HCT116 (cell line): ENCODE results near the gene ACOT11. TPM values are rescaled to one million over a fixed set of nuclear protein-coding genes. Genes with fewer than 3 reads are reported as not detected.
A peak's percentile ranks its signal among the peaks of the same experiment; 100 is the strongest.

Experiments
- ATAC-seq: fragments of 200-7000 bp; cut with Tn5 transposase; 2 replicates; pipeline ENCODE4 v1.9.1; 2020; ENCODE audit warnings: mild to moderate bottlenecking, moderate library complexity
- BruUV-seq: library from RNA; stranded (reverse); fragments of 400-500 nt; replicated peaks from 2 replicates; lab custom pipeline; 2021; lab: Mats Ljungman, UMichigan
- CTCF ChIA-PET: fragments of 300-600 bp; sonication (Branson Sonifier 250); formaldehyde crosslinking; loops from one replicate; lab custom pipeline; 2021; ENCODE audit warnings: antibody characterized with exemption; lab: Charles Lee
- POLR2A ChIA-PET: fragments of 300-600, 350-600 bp; sonication (Branson Sonifier 250); formaldehyde crosslinking; loops from one replicate; lab custom pipeline; 2021; ENCODE audit warnings: antibody characterized with exemption; lab: Charles Lee
- RAD21 ChIA-PET, 2 experiments: fragments of 300-600 bp; sonication (Branson Sonifier 250); formaldehyde crosslinking; loops; one replicate each; lab custom pipeline; 2023; ENCODE audit warnings: low total read pairs in 2 of 2; ENCODE audit not compliant: uncharacterized antibody in 2 of 2, unreplicated experiment in 2 of 2, low non-redundant PET in 1 of 2; lab: Charles Lee
- DNase-seq: peaks from one replicate; pipeline ENCODE4 v3.0.0-alpha.2; 2010; ENCODE audit warnings: low read depth, low spot score
- H2AFZ ChIP-seq: fragments of 200-600 bp; shearing (Covaris generic), sonication (generic); 2 replicates; pipeline ENCODE4 v1.6.1; 2017; ENCODE audit warnings: low read depth, mixed run types, mixed read lengths, antibody characterized with exemption, low read length; ENCODE audit not compliant: poor library complexity, severe bottlenecking
- H3K27ac ChIP-seq: 2 replicates; pipeline ENCODE4 v1.5.1; 2012; ENCODE audit warnings: low read depth, low read length
- H3K27me3 ChIP-seq: fragments of 200-600 bp; sonication (generic); 2 replicates; pipeline ENCODE4 v1.6.1; 2016; ENCODE audit warnings: mixed run types, low read length, mixed read lengths; ENCODE audit not compliant: insufficient read depth
- H3K36me3 ChIP-seq, 2 experiments: fragments of 200-500 bp in 1 of 2; fragments of 200-600 bp in 1 of 2; sonication (Bioruptor generic) in 1 of 2; sonication (generic) in 1 of 2; 2 replicates each; pipeline versions ENCODE4 v1.5.1 to v1.6.1; 2014 to 2016; ENCODE audit warnings: low read length in 2 of 2, inconsistent platforms in 1 of 2, mixed read lengths in 1 of 2, mixed run types in 1 of 2; ENCODE audit not compliant: insufficient read depth in 2 of 2, control insufficient read depth in 1 of 2
- H3K4me1 ChIP-seq, 2 experiments: fragments of 200-600 bp in 1 of 2; sonication (generic) in 1 of 2; 2 replicates each; pipeline versions ENCODE4 v1.5.1 to v1.6.1; 2012 to 2017; ENCODE audit warnings: low read length in 2 of 2, inconsistent platforms in 1 of 2, mild to moderate bottlenecking in 1 of 2, mixed read lengths in 1 of 2, mixed run types in 1 of 2, moderate library complexity in 1 of 2; ENCODE audit not compliant: insufficient read depth in 2 of 2, control insufficient read depth in 1 of 2
- H3K4me2 ChIP-seq: fragments of 200-600 bp; sonication (generic); 2 replicates; pipeline ENCODE4 v1.6.1; 2017; ENCODE audit warnings: mixed run types, low read length, mixed read lengths
- H3K4me3 ChIP-seq, 2 experiments: fragments of 200-600 bp in 1 of 2; sonication (generic) in 1 of 2; replicated peaks in 1 of 2; 2 replicates each; pipeline ENCODE4 v1.5.1; 2011 to 2016; ENCODE audit warnings: low read length in 2 of 2, control low read depth in 1 of 2, low read depth in 1 of 2, mild to moderate bottlenecking in 1 of 2, mixed read lengths in 1 of 2, mixed run types in 1 of 2
- H3K79me2 ChIP-seq: fragments of 200-600 bp; sonication (generic); 2 replicates; pipeline ENCODE4 v1.6.1; 2017; ENCODE audit warnings: mild to moderate bottlenecking, mixed run types, low read length, moderate library complexity, mixed read lengths; ENCODE audit not compliant: insufficient read depth
- H3K9ac ChIP-seq: fragments of 200-600 bp; sonication (generic); 2 replicates; pipeline ENCODE4 v1.6.1; 2016; ENCODE audit warnings: low read length, mixed read lengths
- H3K9me2 ChIP-seq: fragments of 200-600 bp; sonication (generic), shearing (Covaris generic); 2 replicates; pipeline ENCODE4 v1.6.1; 2017; ENCODE audit warnings: mixed run types, mild to moderate bottlenecking, moderate library complexity; ENCODE audit not compliant: insufficient read depth
- H3K9me3 ChIP-seq, 2 experiments: fragments of 200-500 bp in 1 of 2; fragments of 200-600 bp in 1 of 2; sonication (Bioruptor generic) in 1 of 2; sonication (generic) in 1 of 2; 2 replicates each; pipeline ENCODE4 v1.6.1; 2014 to 2017; ENCODE audit warnings: low read length in 2 of 2, mixed read lengths in 2 of 2, inconsistent platforms in 1 of 2, low read depth in 1 of 2, mild to moderate bottlenecking in 1 of 2, mixed run types in 1 of 2, moderate library complexity in 1 of 2; ENCODE audit not compliant: control insufficient read depth in 1 of 2, insufficient read depth in 1 of 2
- H4K20me1 ChIP-seq: fragments of 200-600 bp; sonication (generic), shearing (Covaris generic); 2 replicates; pipeline ENCODE4 v1.6.1; 2017; ENCODE audit warnings: mixed run types, mild to moderate bottlenecking, moderate library complexity; ENCODE audit not compliant: insufficient read depth
- CBX3 ChIP-seq: IDR thresholded peaks from 2 replicates; pipeline ENCODE4 v1.6.1; 2012; ENCODE audit warnings: low read depth
- CEBPB ChIP-seq: IDR thresholded peaks from 2 replicates; pipeline ENCODE4 v1.6.1; 2012; ENCODE audit warnings: low read depth
- CTCF ChIP-seq, 3 experiments: fragments of 200-600 bp in 1 of 3; sonication (generic) in 1 of 3; IDR thresholded peaks in 2 of 3; conservative IDR thresholded peaks in 1 of 3; 2 replicates each; pipeline ENCODE4 v1.5.1; 2012 to 2017; ENCODE audit warnings: low read depth in 2 of 3, low read length in 2 of 3, antibody characterized with exemption in 1 of 3, borderline replicate concordance in 1 of 3, control low read depth in 1 of 3, mild to moderate bottlenecking in 1 of 3, mixed read lengths in 1 of 3, mixed run types in 1 of 3, moderate library complexity in 1 of 3; ENCODE audit not compliant: insufficient read depth in 1 of 3
- EGR1 ChIP-seq: IDR thresholded peaks from 2 replicates; pipeline ENCODE4 v1.6.1; 2012; ENCODE audit warnings: low read depth
- ELF1 ChIP-seq: IDR thresholded peaks from 2 replicates; pipeline ENCODE4 v1.6.1; 2012; ENCODE audit warnings: low read depth, borderline replicate concordance
- EZH2phosphoT487 ChIP-seq: fragments of 200-600 bp; IDR thresholded peaks from 2 replicates; pipeline ENCODE4 v1.6.1; 2018; ENCODE audit warnings: antibody characterized with exemption, borderline replicate concordance
- FOSL1 ChIP-seq: IDR thresholded peaks from 2 replicates; pipeline ENCODE4 v1.6.1; 2012; ENCODE audit warnings: low read depth
- JUND ChIP-seq: IDR thresholded peaks from 2 replicates; pipeline ENCODE4 v1.6.1; 2012
- POLR2A ChIP-seq: IDR thresholded peaks from 2 replicates; pipeline ENCODE4 v1.7.0; 2011; ENCODE audit warnings: borderline replicate concordance; ENCODE audit not compliant: insufficient read depth, insufficient read length; ENCODE audit errors: extremely low read depth
- RAD21 ChIP-seq: IDR thresholded peaks from 2 replicates; pipeline ENCODE4 v1.6.1; 2012; ENCODE audit warnings: low read depth, mild to moderate bottlenecking
- REST ChIP-seq: IDR thresholded peaks from 2 replicates; pipeline ENCODE4 v1.6.1; 2012; ENCODE audit warnings: low read depth
- SP1 ChIP-seq: IDR thresholded peaks from 2 replicates; pipeline ENCODE4 v1.6.1; 2012; ENCODE audit warnings: low read depth
- SRF ChIP-seq: IDR thresholded peaks from 2 replicates; pipeline ENCODE4 v1.6.1; 2012; ENCODE audit warnings: low read depth
- TCF7L2 ChIP-seq: IDR thresholded peaks from 2 replicates; pipeline ENCODE4 v1.7.0; 2011; ENCODE audit warnings: borderline replicate concordance, inconsistent platforms; ENCODE audit not compliant: insufficient read depth, insufficient read length; ENCODE audit errors: extremely low read depth
- YY1 ChIP-seq: IDR thresholded peaks from 2 replicates; pipeline ENCODE4 v1.6.1; 2011; ENCODE audit warnings: low read length, low read depth, moderate library complexity, mild to moderate bottlenecking; ENCODE audit not compliant: insufficient replicate concordance; ENCODE audit errors: extremely low read depth
- ZBTB33 ChIP-seq: IDR thresholded peaks from 2 replicates; pipeline ENCODE4 v1.6.1; 2011; ENCODE audit warnings: mild to moderate bottlenecking, low read length, moderate library complexity; ENCODE audit not compliant: insufficient replicate concordance; ENCODE audit errors: extremely low read depth
- ZFX ChIP-seq: fragments of 450-650 bp; IDR thresholded peaks from 2 replicates; pipeline ENCODE4 v1.6.1; 2017
- ZNF274 ChIP-seq: fragments of 200-500 bp; sonication (Bioruptor generic); IDR thresholded peaks from 2 replicates; pipeline ENCODE4 v1.6.1; 2014; ENCODE audit warnings: mild to moderate bottlenecking, low read depth, low read length, inconsistent platforms
- intact Hi-C: fragments of 100-400 bp; cut with micrococcal nuclease; formaldehyde crosslinking; loops from 2 replicates; pipeline ENCODE4 v1.10.0; 2022
- total RNA-seq: library from RNA; stranded (reverse); gene quantifications from one replicate; pipeline ENCODE4 v1.2.1, GENCODE V29; 2021; ENCODE audit not compliant: unreplicated experiment
- TF ChIP-seq, protein P1 (sequence below): IDR thresholded peaks from 2 replicates; pipeline ENCODE4 v1.6.1; 2012
- TF ChIP-seq, protein P2 (sequence below): IDR thresholded peaks from 2 replicates; pipeline ENCODE4 v1.6.1; 2012

The ACOT11 gene
- total RNA-seq, 1 experiment from 2014 or later = 31.1 TPM

GRCh38 chr1:54575605-54576290 is 27.7 kb downstream of the ACOT11 start:
- CTCF ChIA-PET = no interaction called here
- Histone ChIP-seq H3K79me2 (no peaks in the 10 kb centered on the region), H3K27me3 (no peaks in the 10 kb centered on the region), H3K9me2 (no peaks in the 10 kb centered on the region), H3K36me3 (no peaks in the 10 kb centered on the region), H3K9me3 (no peaks in the 10 kb centered on the region), H2AFZ (no peak overlapping the region), H3K27ac (no peak overlapping the region), H3K4me3 (no peak overlapping the region), H3K9ac (no peak overlapping the region), H4K20me1 (no peaks in the 10 kb centered on the region), H3K4me1 (peaks cover 41 to 51% of the 10 kb centered on the region in 2 experiments), H3K4me2 (peak overlapping the region; percentile 40)
- DNase-seq (no peak), ATAC-seq (peak; percentile 21)
- RAD21 ChIA-PET = no interaction called here
- intact Hi-C loops = no loop called here
- no TSS peak for BruUV-seq
- POLR2A ChIA-PET = interaction anchor here (1.2 to 1.4 kb wide), 2 partner anchors 11 to 17 kb away, joined by 3 to 5 read pairs; no protein-coding TSS in a partner anchor
- TF ChIP-seq POLR2A (no peak), CTCF (IDR thresholded peaks at IDR 0.05 in 2 of 3, conservative IDR thresholded peaks at IDR 0.05 in 1 of 3; ENCODE audit: borderline replicate concordance in 1 of 3, insufficient read depth in 1 of 3, low read depth in 2 of 3, low read length in 2 of 3) (no peak), ZNF274 (no peak), ELF1 (no peak), ZBTB33 (no peak), CEBPB (no peak), EGR1 (no peak), REST (no peak), FOSL1 (no peak), TCF7L2 (no peak), EZH2phosphoT487 (no peak), JUND (no peak), CBX3 (no peak), ZFX (no peak), SP1 (no peak), RAD21 (no peak), YY1 (no peak), SRF (no peak)
- TF ChIP-seq, protein P1, sequence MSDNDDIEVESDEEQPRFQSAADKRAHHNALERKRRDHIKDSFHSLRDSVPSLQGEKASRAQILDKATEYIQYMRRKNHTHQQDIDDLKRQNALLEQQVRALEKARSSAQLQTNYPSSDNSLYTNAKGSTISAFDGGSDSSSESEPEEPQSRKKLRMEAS = no peak
- TF ChIP-seq, protein P2, sequence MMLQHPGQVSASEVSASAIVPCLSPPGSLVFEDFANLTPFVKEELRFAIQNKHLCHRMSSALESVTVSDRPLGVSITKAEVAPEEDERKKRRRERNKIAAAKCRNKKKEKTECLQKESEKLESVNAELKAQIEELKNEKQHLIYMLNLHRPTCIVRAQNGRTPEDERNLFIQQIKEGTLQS = no peak
